Measurements from ENCODE around the gene BTN2A1.

DNA sequence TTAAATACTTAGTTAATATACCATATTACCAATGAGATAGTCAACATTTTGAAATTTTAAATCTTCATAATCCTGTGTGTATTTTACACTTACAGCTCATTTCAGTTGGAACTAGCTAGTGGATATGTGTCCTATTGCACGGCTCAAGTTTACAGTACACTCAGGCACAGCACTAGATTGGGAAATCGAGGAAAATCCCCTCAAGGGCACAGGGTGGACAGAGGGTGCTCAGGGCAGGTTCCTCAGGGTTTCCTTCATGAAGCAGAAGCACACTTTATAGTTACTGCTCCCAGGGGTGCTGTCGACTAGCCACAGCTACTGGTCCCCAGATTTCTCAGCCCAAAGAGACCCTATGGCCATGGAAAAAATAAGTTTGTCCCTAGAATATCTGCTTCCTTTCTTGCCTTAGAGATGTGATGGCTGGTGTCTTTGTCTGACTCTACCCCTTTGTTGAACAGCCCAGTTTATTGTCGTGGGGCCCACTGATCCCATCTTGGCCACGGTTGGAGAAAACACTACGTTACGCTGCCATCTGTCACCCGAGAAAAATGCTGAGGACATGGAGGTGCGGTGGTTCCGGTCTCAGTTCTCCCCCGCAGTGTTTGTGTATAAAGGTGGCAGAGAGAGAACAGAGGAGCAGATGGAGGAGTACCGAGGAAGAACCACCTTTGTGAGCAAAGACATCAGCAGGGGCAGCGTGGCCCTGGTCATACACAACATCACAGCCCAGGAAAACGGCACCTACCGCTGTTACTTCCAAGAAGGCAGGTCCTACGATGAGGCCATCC, 1.5 kb downstream of the BTN2A1 start:
- TF ChIP-seq ASH2L (IDR thresholded peaks at IDR 0.05; ENCODE audit: insufficient read length, low read depth, low read length) = no peak
- no peak for TF ChIP-seq BRCA1 (CRISPR knock-in tag; IDR thresholded peaks at IDR 0.05)
- TF ChIP-seq, protein P1, sequence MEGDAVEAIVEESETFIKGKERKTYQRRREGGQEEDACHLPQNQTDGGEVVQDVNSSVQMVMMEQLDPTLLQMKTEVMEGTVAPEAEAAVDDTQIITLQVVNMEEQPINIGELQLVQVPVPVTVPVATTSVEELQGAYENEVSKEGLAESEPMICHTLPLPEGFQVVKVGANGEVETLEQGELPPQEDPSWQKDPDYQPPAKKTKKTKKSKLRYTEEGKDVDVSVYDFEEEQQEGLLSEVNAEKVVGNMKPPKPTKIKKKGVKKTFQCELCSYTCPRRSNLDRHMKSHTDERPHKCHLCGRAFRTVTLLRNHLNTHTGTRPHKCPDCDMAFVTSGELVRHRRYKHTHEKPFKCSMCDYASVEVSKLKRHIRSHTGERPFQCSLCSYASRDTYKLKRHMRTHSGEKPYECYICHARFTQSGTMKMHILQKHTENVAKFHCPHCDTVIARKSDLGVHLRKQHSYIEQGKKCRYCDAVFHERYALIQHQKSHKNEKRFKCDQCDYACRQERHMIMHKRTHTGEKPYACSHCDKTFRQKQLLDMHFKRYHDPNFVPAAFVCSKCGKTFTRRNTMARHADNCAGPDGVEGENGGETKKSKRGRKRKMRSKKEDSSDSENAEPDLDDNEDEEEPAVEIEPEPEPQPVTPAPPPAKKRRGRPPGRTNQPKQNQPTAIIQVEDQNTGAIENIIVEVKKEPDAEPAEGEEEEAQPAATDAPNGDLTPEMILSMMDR (CRISPR knock-in tag; IDR thresholded peaks at IDR 0.05) = no peak
- TF ChIP-seq HNF4A (CRISPR knock-in tag; IDR thresholded peaks at IDR 0.05) = no peak
- no peak for TF ChIP-seq SIN3A (IDR thresholded peaks at IDR 0.05; ENCODE audit: borderline replicate concordance, low read depth, low read length)
- TF ChIP-seq ZNF549 (CRISPR knock-in tag; IDR thresholded peaks at IDR 0.05) = no peak
- no peak for TF ChIP-seq FUBP1 (CRISPR knock-in tag; IDR thresholded peaks at IDR 0.05; ENCODE audit: borderline replicate concordance)
- TF ChIP-seq MED1 (CRISPR knock-in tag; IDR thresholded peaks at IDR 0.05) = no peak
- TF ChIP-seq, protein P2, sequence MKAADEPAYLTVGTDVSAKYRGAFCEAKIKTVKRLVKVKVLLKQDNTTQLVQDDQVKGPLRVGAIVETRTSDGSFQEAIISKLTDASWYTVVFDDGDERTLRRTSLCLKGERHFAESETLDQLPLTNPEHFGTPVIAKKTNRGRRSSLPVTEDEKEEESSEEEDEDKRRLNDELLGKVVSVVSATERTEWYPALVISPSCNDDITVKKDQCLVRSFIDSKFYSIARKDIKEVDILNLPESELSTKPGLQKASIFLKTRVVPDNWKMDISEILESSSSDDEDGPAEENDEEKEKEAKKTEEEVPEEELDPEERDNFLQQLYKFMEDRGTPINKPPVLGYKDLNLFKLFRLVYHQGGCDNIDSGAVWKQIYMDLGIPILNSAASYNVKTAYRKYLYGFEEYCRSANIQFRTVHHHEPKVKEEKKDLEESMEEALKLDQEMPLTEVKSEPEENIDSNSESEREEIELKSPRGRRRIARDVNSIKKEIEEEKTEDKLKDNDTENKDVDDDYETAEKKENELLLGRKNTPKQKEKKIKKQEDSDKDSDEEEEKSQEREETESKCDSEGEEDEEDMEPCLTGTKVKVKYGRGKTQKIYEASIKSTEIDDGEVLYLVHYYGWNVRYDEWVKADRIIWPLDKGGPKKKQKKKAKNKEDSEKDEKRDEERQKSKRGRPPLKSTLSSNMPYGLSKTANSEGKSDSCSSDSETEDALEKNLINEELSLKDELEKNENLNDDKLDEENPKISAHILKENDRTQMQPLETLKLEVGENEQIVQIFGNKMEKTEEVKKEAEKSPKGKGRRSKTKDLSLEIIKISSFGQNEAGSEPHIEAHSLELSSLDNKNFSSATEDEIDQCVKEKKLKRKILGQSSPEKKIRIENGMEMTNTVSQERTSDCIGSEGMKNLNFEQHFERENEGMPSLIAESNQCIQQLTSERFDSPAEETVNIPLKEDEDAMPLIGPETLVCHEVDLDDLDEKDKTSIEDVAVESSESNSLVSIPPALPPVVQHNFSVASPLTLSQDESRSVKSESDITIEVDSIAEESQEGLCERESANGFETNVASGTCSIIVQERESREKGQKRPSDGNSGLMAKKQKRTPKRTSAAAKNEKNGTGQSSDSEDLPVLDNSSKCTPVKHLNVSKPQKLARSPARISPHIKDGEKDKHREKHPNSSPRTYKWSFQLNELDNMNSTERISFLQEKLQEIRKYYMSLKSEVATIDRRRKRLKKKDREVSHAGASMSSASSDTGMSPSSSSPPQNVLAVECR (CRISPR knock-in tag; IDR thresholded peaks at IDR 0.05; ENCODE audit: borderline replicate concordance) = no peak
- no peak for TF ChIP-seq ZNF768 (CRISPR knock-in tag; IDR thresholded peaks at IDR 0.05)
- TF ChIP-seq HOXD1 (CRISPR knock-in tag; IDR thresholded peaks at IDR 0.05) = no peak
